MCF 10A (cell line): ENCODE data around the gene CENPA. TPM values are rescaled to one million over a fixed set of nuclear protein-coding genes. Genes with fewer than 3 reads are reported as not detected.
"Not testable (repeated sequence)": the region's sequence is repeated elsewhere in the genome, so short reads cannot be mapped to it uniquely, and the experiment has no call there.

Experiments used
- BruUV-seq: library from RNA; stranded (reverse); fragments of 400-500 nt; replicated peaks from 2 replicates; lab custom pipeline; 2021; lab: Mats Ljungman, UMichigan
- CTCF ChIA-PET: fragments of 300-600 bp; sonication (Branson Sonifier 250); formaldehyde crosslinking; extraction: SDS; loops from one replicate; lab custom pipeline; 2021; ENCODE audit warnings: antibody characterized with exemption, inconsistent platforms; lab: Yijun Ruan, JAX
- POLR2A ChIA-PET: fragments of 300-600, 350-650 bp; sonication (Branson Sonifier 250); formaldehyde crosslinking; extraction: SDS; loops from one replicate; lab custom pipeline; 2020; ENCODE audit warnings: antibody characterized with exemption, inconsistent platforms; lab: Yijun Ruan, JAX
- DNase-seq: peaks from one replicate; pipeline ENCODE4 v3.0.0-alpha.2; 2018; ENCODE audit not compliant: unreplicated experiment
- H3K27ac Mint-ChIP-seq: one replicate; pipeline ENCODE4 v1.8.0; 2022; ENCODE audit warnings: mild to moderate bottlenecking, low read depth, mixed read lengths; ENCODE audit not compliant: unreplicated experiment
- H3K27me3 Mint-ChIP-seq: one replicate; pipeline ENCODE4 v1.8.0; 2022; ENCODE audit warnings: mixed read lengths; ENCODE audit not compliant: insufficient read depth, unreplicated experiment
- H3K36me3 Mint-ChIP-seq: one replicate; pipeline ENCODE4 v1.8.0; 2022; ENCODE audit warnings: mild to moderate bottlenecking, moderate library complexity, mixed read lengths; ENCODE audit not compliant: insufficient read depth, unreplicated experiment
- H3K4me1 Mint-ChIP-seq: one replicate; pipeline ENCODE4 v1.8.0; 2022; ENCODE audit warnings: mixed read lengths; ENCODE audit not compliant: insufficient read depth, unreplicated experiment
- H3K4me3 Mint-ChIP-seq: one replicate; pipeline ENCODE4 v1.8.0; 2022; ENCODE audit warnings: mild to moderate bottlenecking, moderate library complexity, mixed read lengths; ENCODE audit not compliant: unreplicated experiment
- H3K9me3 Mint-ChIP-seq: one replicate; pipeline ENCODE4 v1.8.0; 2022; ENCODE audit warnings: mixed read lengths; ENCODE audit not compliant: unreplicated experiment
- CTCF ChIP-seq: fragments of 200-600 bp; IDR thresholded peaks from one replicate; pipeline ENCODE4 v1.8.0; 2022; ENCODE audit warnings: antibody characterized with exemption, mild to moderate bottlenecking; ENCODE audit not compliant: unreplicated experiment
- intact Hi-C: fragments of 100-400 bp; cut with micrococcal nuclease; formaldehyde crosslinking; loops from 2 replicates; pipeline ENCODE4 v1.14.1; 2022
- total RNA-seq: library from RNA; stranded (reverse); gene quantifications from 2 replicates; pipeline ENCODE4 v1.2.3, GENCODE V29; 2022

CENPA gene
- total RNA-seq, 1 experiment from 2014 or later: 35.1 TPM

DNA sequence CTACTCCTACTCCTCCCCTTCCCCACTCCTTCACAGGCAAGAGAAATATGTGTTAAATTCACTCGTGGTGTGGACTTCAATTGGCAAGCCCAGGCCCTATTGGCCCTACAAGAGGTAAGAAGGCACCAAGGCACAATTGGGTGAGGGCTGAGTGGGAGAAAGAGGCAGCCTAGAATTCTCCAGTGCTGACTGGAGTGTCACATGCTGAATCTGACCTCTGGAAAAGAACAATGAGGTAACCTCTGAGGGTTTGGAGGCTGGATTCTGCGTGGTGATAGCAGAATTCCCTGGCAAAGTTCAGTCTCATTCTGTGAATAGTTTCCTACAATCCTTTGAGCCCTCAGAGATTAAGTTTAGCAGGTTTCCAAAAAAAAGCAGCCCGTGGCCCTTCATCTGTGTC, 6.9 kb downstream of the CENPA start:
- H3K9me3 Mint-ChIP-seq: no peaks in the 10 kb centered on the region
- BruUV-seq: no TSS peak
- peaks cover 20% of the 10 kb centered on the region for H3K36me3 Mint-ChIP-seq
- no peaks in the 10 kb centered on the region for H3K27me3 Mint-ChIP-seq
- peaks cover 9% of the 10 kb centered on the region for H3K4me1 Mint-ChIP-seq
- H3K27ac Mint-ChIP-seq: no peak overlapping the region
- POLR2A ChIA-PET: no interaction called here
- intact Hi-C loops: no loop called here
- H3K4me3 Mint-ChIP-seq: no peak overlapping the region
- no peak for TF ChIP-seq CTCF
- CTCF ChIA-PET: no interaction called here
- DNase-seq: no peak

- intact Hi-C loops: no loop called here
- Mint-ChIP-seq H3K4me1 (peaks cover under 1% of the 10 kb centered on the region), H3K4me3 (no peak overlapping the region), H3K9me3 (no peaks in the 10 kb centered on the region), H3K36me3 (peaks cover 22% of the 10 kb centered on the region), H3K27ac (no peak overlapping the region), H3K27me3 (no peaks in the 10 kb centered on the region)
- BruUV-seq: no TSS peak
- no peak for TF ChIP-seq CTCF
- POLR2A ChIA-PET: no interaction called here
- CTCF ChIA-PET: no interaction called here
- DNase-seq: no peak
These were observed 7.7 kb downstream of the CENPA start for GRCh38 chr2:26793518-26793917.

DNA sequence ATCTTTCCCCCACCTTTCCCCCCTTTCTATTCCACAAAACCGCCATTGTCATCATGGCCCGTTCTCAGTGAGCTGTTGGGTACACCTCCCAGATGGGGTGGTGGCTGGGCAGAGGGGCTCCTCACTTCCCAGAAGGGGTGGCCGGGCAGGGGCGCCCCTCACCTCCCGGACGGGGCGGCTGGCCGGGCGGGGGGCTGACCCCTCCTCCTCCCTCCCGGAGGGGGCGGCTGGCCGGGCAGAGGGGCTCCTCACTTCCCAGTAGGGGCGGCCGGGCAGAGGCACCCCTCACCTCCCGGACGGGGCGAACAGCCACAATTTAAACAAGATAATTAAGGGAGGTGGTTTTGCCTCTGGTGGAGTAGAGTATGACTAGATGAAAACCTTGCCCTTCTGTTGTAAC, 9.3 kb downstream of the CENPA start:
- H3K27me3 Mint-ChIP-seq, BruUV-seq, H3K4me3 Mint-ChIP-seq, intact Hi-C loops, DNase-seq, POLR2A ChIA-PET, H3K27ac Mint-ChIP-seq, H3K4me1 Mint-ChIP-seq, H3K9me3 Mint-ChIP-seq, CTCF ChIA-PET: not testable (repeated sequence)
- peaks cover 35% of the 10 kb centered on the region for H3K36me3 Mint-ChIP-seq

GRCh38 chr2:26801328-26801727, 15.5 kb downstream of the CENPA start:
- Mint-ChIP-seq H3K4me1 (no peaks in the 10 kb centered on the region), H3K27me3 (no peaks in the 10 kb centered on the region), H3K9me3 (no peaks in the 10 kb centered on the region), H3K27ac (no peak overlapping the region), H3K36me3 (peaks cover 27% of the 10 kb centered on the region), H3K4me3 (no peak overlapping the region)
- intact Hi-C loops: no loop called here
- CTCF ChIA-PET: interaction anchor here (0.6 kb wide), 1 partner anchor 212 kb away, joined by 3 read pairs; no protein-coding TSS in a partner anchor
- no TSS peak for BruUV-seq
- POLR2A ChIA-PET: no interaction called here
- TF ChIP-seq CTCF: no peak
- no peak for DNase-seq

GRCh38 chr2:26801796-26802195, 15.9 kb downstream of the CENPA start:
- POLR2A ChIA-PET: no interaction called here
- Mint-ChIP-seq H3K36me3 (peaks cover 23% of the 10 kb centered on the region), H3K27me3 (no peaks in the 10 kb centered on the region), H3K9me3 (no peaks in the 10 kb centered on the region), H3K4me3 (no peak overlapping the region), H3K27ac (no peak overlapping the region), H3K4me1 (no peaks in the 10 kb centered on the region)
- intact Hi-C loops: no loop called here
- CTCF ChIA-PET: interaction anchor here (0.6 kb wide), 1 partner anchor 211 kb away, joined by 3 read pairs; no protein-coding TSS in a partner anchor
- BruUV-seq: no TSS peak
- DNase-seq: no peak
- no peak for TF ChIP-seq CTCF
